HG03469 (cell line): Measurements from ENCODE around the gene CHM.
A peak's percentile ranks its signal among the peaks of the same experiment; 100 is the strongest.
"Not testable (repeated sequence)": the region's sequence is repeated elsewhere in the genome, so short reads cannot be mapped to it uniquely, and the experiment has no call there.

ENCODE experiments used
- ATAC-seq: cut with Tn5 transposase; IDR thresholded peaks from one replicate; pipeline ENCODE4 v1.9.1; 2021; ENCODE audit warnings: mild to moderate bottlenecking, moderate library complexity, moderate number of reproducible peaks; ENCODE audit not compliant: unreplicated experiment

Gene CHM

GRCh38 chrX:86002076-86002896 is 45.1 kb downstream of the CHM start:
- ATAC-seq, result no peak

GRCh38 chrX:85998954-85999353 is 48.4 kb downstream of the CHM start:
- no peak for ATAC-seq

GRCh38 chrX:85996555-85996954 is 50.8 kb downstream of the CHM start:
- ATAC-seq, result no peak

- no peak for ATAC-seq
Observed at GRCh38 chrX:85995641-85996040, 51.7 kb downstream of the CHM start.

GRCh38 chrX:85994797-85995196 is 52.6 kb downstream of the CHM start:
- no peak for ATAC-seq

- no peak for ATAC-seq
Observed at GRCh38 chrX:85994228-85994627, 53.1 kb downstream of the CHM start.

GRCh38 chrX:85993539-85994197 is 53.7 kb downstream of the CHM start:
- ATAC-seq, result no peak

- ATAC-seq, result no peak
Observed at GRCh38 chrX:85992811-85993229, 54.5 kb downstream of the CHM start.

GRCh38 chrX:85988353-85988752 is 59.0 kb downstream of the CHM start:
- no peak for ATAC-seq

- no peak for ATAC-seq
Observed at GRCh38 chrX:85980286-85980685, 67.1 kb downstream of the CHM start.

GRCh38 chrX:85977218-85977617 is 70.1 kb downstream of the CHM start:
- peak; percentile 67 for ATAC-seq

GRCh38 chrX:85972351-85972750 is 75.0 kb downstream of the CHM start:
- not testable (repeated sequence) for ATAC-seq

- ATAC-seq, result no peak
Observed at GRCh38 chrX:85964744-85965143, 82.6 kb downstream of the CHM start.

GRCh38 chrX:85963736-85964135 is 83.6 kb downstream of the CHM start:
- no peak for ATAC-seq

- no peak for ATAC-seq
Observed at GRCh38 chrX:85955510-85955909, 91.8 kb downstream of the CHM start.

GRCh38 chrX:85944751-85945150 is 102.6 kb downstream of the CHM start:
- ATAC-seq, result not testable (repeated sequence)

- ATAC-seq, result no peak
Observed at GRCh38 chrX:85941275-85941674, 106.1 kb downstream of the CHM start.

GRCh38 chrX:85939942-85940341 is 107.4 kb downstream of the CHM start:
- ATAC-seq, result not testable (repeated sequence)

GRCh38 chrX:85934399-85934798 is 113.0 kb downstream of the CHM start:
- ATAC-seq, result not testable (repeated sequence)

- ATAC-seq, result no peak
Observed at GRCh38 chrX:85930099-85930498, 117.3 kb downstream of the CHM start.

GRCh38 chrX:85928606-85929005 is 118.8 kb downstream of the CHM start:
- ATAC-seq, result no peak

- ATAC-seq, result no peak
Observed at GRCh38 chrX:85927740-85928139, 119.6 kb downstream of the CHM start.
